Hepatocyte (in vitro differentiated cells): ENCODE data around the gene PSMG3.

Source experiments
- EZH2 ChIP-seq: fragments of 200-600 bp; sonication (generic); IDR thresholded peaks from 2 replicates; pipeline ENCODE4 v1.6.1; 2016; ENCODE audit warnings: antibody characterized with exemption, mild to moderate bottlenecking, borderline replicate concordance
- EZH2phosphoT487 ChIP-seq: fragments of 200-600 bp; sonication (generic); IDR thresholded peaks from one replicate; pipeline ENCODE4 v1.6.1; 2018; ENCODE audit warnings: antibody characterized with exemption, mild to moderate bottlenecking, low read depth, moderate library complexity; ENCODE audit not compliant: unreplicated experiment, severe bottlenecking
- TF ChIP-seq, protein P1 (sequence below): fragments of 200-600 bp; sonication (generic); IDR thresholded peaks from 2 replicates; pipeline ENCODE4 v1.5.1; 2016; ENCODE audit warnings: antibody characterized with exemption, mild to moderate bottlenecking; ENCODE audit not compliant: poor library complexity

DNA sequence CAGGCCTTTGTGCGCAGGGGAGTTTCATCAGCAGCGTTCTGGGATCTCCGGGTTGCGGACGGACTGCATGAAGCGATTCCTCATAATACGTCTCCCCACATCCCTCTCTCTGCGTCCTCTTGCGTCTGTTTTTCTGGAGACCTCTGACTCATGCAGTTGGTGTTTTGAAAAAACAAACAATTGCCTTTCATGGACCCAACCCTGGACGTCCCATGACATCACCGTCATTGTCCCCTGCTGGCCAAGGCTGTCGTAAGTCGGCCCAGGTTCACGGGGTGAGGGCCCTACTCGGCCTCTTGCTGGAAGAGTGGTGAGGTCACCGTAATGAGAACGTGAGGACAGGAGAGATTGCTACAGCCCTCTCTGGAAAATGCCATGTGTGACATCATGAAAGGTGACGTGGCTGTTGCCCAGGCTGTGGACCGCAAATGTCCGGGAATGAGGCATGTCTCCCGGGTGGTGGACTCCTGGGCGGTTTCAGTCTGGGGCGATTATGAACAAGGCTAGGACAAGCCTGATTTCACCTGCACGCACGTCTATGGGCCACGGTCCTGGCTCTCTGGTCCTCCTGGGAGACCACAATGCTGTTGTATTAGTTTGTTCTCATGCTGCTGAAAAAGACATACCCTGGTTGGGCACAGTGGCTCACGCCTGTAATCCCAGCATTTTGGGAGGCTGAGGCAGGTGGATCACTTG is 49.1 kb downstream of the PSMG3 start:
- TF ChIP-seq, protein P1, sequence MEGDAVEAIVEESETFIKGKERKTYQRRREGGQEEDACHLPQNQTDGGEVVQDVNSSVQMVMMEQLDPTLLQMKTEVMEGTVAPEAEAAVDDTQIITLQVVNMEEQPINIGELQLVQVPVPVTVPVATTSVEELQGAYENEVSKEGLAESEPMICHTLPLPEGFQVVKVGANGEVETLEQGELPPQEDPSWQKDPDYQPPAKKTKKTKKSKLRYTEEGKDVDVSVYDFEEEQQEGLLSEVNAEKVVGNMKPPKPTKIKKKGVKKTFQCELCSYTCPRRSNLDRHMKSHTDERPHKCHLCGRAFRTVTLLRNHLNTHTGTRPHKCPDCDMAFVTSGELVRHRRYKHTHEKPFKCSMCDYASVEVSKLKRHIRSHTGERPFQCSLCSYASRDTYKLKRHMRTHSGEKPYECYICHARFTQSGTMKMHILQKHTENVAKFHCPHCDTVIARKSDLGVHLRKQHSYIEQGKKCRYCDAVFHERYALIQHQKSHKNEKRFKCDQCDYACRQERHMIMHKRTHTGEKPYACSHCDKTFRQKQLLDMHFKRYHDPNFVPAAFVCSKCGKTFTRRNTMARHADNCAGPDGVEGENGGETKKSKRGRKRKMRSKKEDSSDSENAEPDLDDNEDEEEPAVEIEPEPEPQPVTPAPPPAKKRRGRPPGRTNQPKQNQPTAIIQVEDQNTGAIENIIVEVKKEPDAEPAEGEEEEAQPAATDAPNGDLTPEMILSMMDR: no peak
- TF ChIP-seq EZH2 (no peak), EZH2phosphoT487 (no peak)
